Stimulated activated CD8-positive, alpha-beta memory T cell treated with anti-CD3 and anti-CD28 coated beads, Interleukin-12 subunit alpha, Interleukin-12 subunit beta, amount 100 ng/mL, for 4 hours (primary cell): ENCODE results near the gene FAM110A.
"Not testable (repeated sequence)": the region's sequence is repeated elsewhere in the genome, so short reads cannot be mapped to it uniquely, and the experiment has no call there.

ENCODE experiments used
- DNase-seq: peaks from one replicate; pipeline ENCODE4 v3.0.0-alpha.2; 2020; ENCODE audit warnings: low read depth

FAM110A gene

DNA sequence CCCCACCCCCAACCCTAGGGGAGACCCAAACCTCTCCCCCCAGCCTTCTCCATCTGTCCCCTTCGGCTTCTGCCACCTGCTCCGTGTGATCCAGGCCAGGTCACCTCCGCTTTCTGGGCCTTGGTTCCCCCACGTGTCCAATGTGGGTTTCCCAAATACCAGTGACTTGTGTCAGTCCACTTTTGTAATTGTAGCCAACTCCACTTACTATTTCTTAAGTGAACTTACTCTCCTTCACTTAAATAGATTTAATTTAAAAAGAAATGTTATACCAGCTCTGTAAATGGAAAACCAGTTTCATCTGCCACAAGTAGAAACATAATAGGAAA, 10.0 kb upstream of the FAM110A start:
- no peak for DNase-seq

DNA sequence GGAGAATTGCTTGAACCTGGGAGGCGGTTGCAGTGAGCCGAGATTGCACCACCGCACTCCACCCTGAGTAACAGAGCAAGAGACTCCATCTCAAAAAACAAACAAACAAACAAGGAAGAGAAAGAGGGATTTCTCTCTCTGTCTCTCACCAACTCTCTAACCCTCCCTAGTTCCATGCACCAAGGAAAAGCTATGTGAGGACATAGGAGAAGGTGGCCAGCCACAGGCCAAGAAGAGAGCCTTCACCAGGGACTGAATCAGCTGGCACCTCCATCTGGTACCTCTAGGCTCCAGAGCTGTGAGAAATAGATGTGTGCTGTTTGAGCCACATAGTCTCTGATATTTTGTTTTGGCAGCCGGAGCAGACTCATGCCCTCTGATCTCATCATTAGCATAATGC, 9.0 kb upstream of the FAM110A start:
- DNase-seq, result no peak

DNA sequence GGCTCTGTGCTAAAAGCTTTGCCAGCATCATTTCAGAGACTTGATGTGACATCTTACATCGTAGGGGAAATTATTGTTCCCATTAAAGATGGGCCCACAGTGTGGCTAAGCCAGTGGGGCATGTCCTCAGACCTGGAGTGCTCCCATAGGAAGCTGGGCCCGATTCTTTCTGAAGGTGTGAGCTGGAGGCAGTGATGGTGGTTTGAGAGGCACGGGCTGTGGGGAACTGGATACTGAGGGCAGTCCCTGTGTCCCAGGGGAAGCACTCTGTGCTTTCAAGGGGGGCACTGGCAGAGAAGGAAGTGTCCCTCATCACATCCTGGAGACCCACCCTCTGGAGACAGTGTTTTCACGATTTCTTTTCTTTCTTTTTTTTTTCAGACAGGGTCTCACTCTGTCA, 8.6 kb upstream of the FAM110A start:
- no peak for DNase-seq

DNA sequence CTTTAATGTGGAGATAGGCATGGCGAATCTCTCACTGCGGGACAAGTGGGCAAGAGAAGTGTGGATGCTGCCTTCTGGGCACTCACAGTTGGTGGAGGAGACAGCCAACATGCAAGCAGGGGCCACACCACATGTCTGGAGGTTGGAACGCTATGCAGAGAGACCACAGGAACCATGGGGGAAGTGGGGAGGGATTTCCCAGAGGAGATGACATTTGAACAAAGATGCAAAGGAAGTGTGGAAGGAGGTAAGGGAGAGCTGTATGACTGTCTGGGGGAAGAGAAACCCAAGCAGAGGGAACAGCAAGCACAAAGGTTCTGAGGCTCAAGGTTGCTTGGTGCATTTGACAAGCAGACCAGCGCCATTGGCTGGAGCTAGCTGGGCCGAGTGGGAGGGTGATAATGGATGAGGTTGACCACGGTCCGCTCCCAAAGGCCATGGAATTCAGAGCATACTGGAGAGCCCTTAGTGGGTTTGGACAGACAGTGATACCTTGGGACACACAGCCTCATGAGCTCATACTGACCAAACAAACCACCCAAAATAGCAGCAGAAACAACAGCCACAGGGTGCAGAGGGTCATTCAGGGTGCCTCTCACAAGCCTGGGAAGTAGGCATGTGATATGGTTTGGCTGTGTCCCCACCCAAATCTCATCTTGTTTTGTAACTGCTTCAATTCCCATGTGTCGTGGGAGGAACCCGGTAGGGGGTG, 7.6 kb upstream of the FAM110A start:
- DNase-seq, result no peak

DNA sequence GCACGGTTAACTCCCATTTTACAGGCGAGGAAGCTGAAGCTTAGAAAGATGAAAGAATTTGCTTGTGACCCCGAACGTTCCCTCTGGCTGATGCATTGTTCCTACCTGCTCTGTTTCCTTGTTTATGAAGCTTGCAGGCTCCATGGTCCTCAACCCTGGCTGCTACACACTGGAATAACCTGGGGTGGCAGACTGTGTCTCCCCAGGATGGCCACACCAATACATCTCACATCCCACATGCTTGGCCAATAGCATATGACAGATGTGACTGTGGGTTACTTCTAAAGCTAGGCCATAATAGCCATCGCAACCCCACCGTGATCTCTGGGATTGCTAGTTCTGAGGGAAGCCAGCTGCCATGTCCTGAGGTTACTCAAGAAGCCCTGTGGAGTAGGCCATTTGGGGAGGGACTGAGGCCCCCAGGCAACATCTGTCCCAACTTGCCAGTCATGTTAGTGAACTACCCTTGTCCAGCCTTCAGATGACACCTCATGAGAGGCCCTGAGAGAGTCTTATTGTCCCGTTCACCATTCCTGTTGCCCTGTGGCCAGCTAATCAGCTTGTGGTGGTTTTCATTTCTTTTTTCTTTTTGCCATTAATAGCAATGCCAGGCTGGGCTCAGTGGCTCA, 6.7 kb upstream of the FAM110A start:
- no peak for DNase-seq

DNA sequence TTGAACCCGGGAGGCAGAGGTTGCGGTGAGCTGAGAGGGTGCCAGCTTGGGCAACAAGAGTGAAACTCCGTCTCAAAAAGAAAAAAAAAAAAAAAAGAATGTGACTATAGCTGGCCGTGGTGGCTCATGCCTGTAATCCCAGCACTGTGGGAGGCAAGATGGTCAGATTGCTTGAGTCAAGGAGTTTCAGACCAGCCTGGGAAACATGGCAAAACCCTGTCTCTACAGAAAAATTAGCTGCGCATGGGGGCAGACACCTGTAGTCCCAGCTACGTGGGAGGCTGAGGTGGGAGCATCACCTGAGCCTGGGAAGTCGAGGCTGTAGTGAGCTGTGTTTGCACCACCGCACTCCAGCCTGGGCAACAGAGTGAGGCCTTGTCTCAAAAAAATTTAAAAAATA, 5.5 kb upstream of the FAM110A start:
- DNase-seq, result not testable (repeated sequence)

DNA sequence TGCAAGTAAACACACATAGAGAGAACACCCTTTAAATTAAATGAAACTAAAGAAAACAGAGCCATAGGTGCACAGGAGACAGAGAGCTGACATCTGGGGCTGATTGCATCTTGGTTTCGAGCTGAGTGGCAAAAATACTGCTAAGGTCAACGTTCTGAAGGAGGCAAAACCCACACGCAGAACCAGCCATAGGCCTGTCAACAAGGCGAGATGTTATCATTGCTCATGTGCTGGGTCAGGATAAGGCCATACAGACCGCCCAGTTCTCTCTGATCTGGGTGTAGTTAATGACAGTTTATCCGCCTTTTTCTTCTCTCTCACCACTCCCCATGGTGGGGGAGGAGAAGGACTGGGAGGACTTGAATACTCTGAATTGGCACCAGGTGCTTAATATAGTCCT, 4.5 kb upstream of the FAM110A start:
- DNase-seq, result no peak

GRCh38 chr20:829551-829950, 4.0 kb upstream of the FAM110A start:
- no peak for DNase-seq

GRCh38 chr20:830011-830521, 3.4 kb upstream of the FAM110A start:
- DNase-seq, result no peak

GRCh38 chr20:831251-831650, 2.3 kb upstream of the FAM110A start:
- DNase-seq, result no peak

DNA sequence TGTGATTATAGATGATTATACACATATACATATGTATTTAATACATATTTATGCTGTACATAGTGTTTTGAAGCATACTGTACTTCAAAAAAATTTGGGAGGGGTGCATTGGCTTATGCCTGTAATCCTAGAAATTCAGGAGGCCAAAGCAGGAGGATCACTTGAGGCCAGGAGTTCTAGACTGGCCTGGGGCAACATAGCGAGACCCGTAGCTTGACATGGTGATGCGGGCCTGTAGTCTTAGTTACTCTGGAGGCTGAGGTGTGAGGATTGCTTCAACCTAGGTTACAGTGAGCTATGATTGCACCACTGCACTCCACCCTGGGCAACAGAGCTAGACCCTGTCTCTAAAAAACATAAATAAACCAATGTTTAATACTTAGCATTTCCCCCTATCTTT, 1.6 kb upstream of the FAM110A start:
- DNase-seq, result no peak

DNA sequence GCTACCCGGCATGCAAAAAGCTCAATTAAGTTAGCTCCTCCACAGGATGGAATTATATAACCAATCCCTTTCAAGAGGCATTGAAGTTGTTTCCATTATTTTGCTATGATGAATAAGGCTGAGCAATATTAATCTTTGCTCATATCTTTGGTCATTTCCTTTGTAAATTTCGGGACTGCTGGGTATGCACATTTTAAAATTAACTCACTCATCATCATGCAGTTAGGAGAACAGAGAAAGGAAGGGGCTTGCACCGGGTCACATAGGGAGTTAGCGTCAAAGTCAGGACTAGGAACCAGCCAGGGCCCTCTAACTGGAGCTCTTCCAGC, 430 bp upstream of the FAM110A start:
- DNase-seq, result no peak

DNA sequence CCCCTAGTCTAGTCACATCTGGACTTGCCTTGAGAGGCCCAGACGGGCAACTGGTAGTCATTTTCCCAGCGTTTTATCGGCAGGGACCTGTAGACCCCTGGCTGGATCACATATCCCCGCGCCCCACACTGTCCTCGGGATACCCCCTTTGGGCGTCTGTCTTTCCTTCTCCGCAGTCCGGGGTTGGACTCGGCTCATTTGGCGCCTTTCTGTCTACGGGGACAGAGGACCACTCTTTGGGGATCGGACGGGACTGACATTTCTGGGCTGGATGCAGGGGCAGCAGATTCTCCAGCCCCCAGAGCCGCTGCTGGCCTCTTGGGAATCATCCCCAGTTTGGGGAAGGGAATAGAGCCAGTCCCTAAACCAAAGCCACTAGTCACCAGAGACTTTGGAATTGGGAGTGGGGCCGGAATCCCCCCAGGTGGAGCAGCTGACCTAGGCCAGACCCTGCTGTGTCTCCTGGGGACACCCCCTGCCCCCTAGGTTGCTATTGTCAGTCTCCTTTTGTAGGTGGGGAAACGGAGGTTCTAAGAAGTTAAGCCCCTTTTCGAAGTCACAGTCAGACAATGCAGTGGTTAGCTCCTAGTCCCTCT, 734 bp downstream of the FAM110A start:
- no peak for DNase-seq

GRCh38 chr20:835608-836045, 2.1 kb downstream of the FAM110A start:
- no peak for DNase-seq

GRCh38 chr20:836190-836589, 2.7 kb downstream of the FAM110A start:
- DNase-seq, result no peak

- no peak for DNase-seq
These were observed 5.5 kb downstream of the FAM110A start for GRCh38 chr20:839015-839414.

GRCh38 chr20:839626-840025, 6.1 kb downstream of the FAM110A start:
- DNase-seq, result no peak

- DNase-seq, result no peak
These were observed 7.0 kb downstream of the FAM110A start for GRCh38 chr20:840503-840857.

DNA sequence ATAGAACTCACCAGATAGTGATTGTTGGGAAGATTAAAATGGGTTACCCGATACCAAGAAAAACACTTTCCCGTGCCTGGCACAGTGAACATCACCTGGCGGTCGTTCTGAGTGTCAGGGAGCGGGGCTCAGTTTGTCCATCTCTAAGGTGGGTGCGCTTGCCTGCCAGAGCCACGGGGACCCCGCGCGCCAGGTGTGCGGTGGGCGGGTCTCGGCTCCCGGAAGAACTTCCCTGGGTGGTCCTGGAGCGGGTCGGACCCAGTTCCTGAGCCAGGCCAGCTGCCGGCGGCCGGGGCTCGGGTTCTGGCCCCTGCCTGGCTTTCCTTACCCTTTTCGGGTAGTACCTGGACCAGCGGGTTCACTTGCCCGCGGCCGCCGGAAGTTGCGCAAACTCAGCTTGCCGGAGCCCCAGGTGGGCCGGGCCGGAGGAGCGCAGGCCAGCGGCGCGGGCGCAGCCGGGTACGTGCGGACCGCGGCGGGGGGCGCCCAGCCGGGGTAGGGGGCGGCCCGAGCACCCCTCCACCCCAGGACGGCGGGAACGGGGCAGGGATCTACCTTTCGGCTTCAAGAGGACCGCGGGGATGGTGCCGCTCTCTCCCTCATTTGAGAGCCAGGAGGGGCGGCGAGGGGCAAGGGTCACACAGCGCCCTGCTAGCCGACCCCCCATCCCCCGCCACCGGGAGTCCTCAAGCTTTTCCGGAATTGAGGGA, 7.5 kb downstream of the FAM110A start:
- DNase-seq, result no peak

GRCh38 chr20:841568-842546, 8.3 kb downstream of the FAM110A start:
- DNase-seq, result no peak

GRCh38 chr20:842547-842940, 9.0 kb downstream of the FAM110A start:
- no peak for DNase-seq

DNA sequence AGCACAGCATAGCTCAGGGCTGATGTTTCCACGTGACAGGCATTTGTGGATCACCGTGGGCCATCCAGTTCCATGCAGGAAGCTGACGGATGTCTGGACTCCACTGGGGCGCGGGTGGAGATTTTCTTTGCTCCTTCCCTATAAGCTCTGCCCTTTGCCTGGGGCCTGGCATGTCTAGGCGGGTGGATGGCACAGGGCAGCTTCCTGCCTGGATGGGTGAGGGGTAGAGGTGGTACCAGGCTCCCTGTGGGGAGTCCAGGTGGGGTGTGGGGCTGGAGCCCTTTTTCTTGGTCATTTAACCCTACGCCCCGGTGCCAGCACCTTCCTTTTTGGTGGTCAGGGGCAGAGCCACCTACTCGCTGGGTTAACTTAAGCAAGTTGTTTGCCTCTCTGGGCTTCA, 10.4 kb downstream of the FAM110A start:
- DNase-seq, result no peak
